Measurements from ENCODE around the gene HSF5.

- TF ChIP-seq, protein P1, sequence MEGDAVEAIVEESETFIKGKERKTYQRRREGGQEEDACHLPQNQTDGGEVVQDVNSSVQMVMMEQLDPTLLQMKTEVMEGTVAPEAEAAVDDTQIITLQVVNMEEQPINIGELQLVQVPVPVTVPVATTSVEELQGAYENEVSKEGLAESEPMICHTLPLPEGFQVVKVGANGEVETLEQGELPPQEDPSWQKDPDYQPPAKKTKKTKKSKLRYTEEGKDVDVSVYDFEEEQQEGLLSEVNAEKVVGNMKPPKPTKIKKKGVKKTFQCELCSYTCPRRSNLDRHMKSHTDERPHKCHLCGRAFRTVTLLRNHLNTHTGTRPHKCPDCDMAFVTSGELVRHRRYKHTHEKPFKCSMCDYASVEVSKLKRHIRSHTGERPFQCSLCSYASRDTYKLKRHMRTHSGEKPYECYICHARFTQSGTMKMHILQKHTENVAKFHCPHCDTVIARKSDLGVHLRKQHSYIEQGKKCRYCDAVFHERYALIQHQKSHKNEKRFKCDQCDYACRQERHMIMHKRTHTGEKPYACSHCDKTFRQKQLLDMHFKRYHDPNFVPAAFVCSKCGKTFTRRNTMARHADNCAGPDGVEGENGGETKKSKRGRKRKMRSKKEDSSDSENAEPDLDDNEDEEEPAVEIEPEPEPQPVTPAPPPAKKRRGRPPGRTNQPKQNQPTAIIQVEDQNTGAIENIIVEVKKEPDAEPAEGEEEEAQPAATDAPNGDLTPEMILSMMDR (IDR thresholded peaks at IDR 0.05), result no peak
- TF ChIP-seq POLR2A (IDR thresholded peaks at IDR 0.05), result no peak
These were observed 15.7 kb upstream of the HSF5 start for GRCh38 chr17:58503866-58504265.

Measured in Peyer's patch (tissue), 4 donors.